CD4-positive, alpha-beta T cell (primary cell): ENCODE data around the gene IFNE. TPM values are rescaled to one million over a fixed set of nuclear protein-coding genes. Genes with fewer than 3 reads are reported as not detected.

Experiments
- ATAC-seq: fragments of 200-7000 bp; cut with Tn5 transposase; one replicate; pipeline ENCODE4 v1.10.0; 2022; ENCODE audit warnings: mild to moderate bottlenecking; ENCODE audit not compliant: poor library complexity
- CTCF ChIA-PET: fragments of 350-600 bp; sonication (Branson Sonifier 250); formaldehyde crosslinking; loops from one replicate; lab custom pipeline; 2021; ENCODE audit warnings: antibody characterized with exemption, inconsistent platforms; lab: Charles Lee
- POLR2A ChIA-PET: fragments of 350-600 bp; sonication (Branson Sonifier 250); formaldehyde crosslinking; loops from one replicate; lab custom pipeline; 2021; ENCODE audit warnings: antibody characterized with exemption, inconsistent platforms; lab: Charles Lee
- DNase-seq, 14 experiments: peaks; one replicate each; pipeline ENCODE4 v3.0.0-alpha.2; 2013 to 2020; ENCODE audit warnings: mixed read lengths in 2 of 14
- H3K27ac ChIP-seq, 2 donors: one replicate each; pipeline versions ENCODE4 v1.5.1 to v1.7.0; 2013; ENCODE audit warnings: low read length in 2 of 2, low read depth in 1 of 2, mild to moderate bottlenecking in 1 of 2
- H3K27me3 ChIP-seq, 2 experiments: 1 replicate in 1 of 2; 2 replicates in 1 of 2; pipeline versions ENCODE4 v1.6.1 to v1.7.0; 2013; ENCODE audit warnings: low read length in 2 of 2, control low read depth in 1 of 2, mild to moderate bottlenecking in 1 of 2, moderate library complexity in 1 of 2; ENCODE audit not compliant: insufficient read depth in 2 of 2, control insufficient read depth in 1 of 2
- H3K36me3 ChIP-seq: one replicate; pipeline ENCODE4 v1.6.1; 2013; ENCODE audit warnings: low read length, control low read depth; ENCODE audit not compliant: insufficient read depth
- H3K4me1 ChIP-seq: one replicate; pipeline ENCODE4 v1.6.1; 2013; ENCODE audit warnings: low read length, control low read depth; ENCODE audit not compliant: insufficient read depth
- H3K4me3 ChIP-seq: one replicate; pipeline ENCODE4 v1.5.1; 2013; ENCODE audit warnings: mild to moderate bottlenecking, low read length, moderate library complexity
- H3K9me3 ChIP-seq, 2 experiments: 1 replicate in 1 of 2; 2 replicates in 1 of 2; pipeline versions ENCODE4 v1.6.1 to v1.7.0; 2013; ENCODE audit warnings: low read length in 2 of 2, mild to moderate bottlenecking in 2 of 2, control low read depth in 1 of 2, moderate library complexity in 1 of 2; ENCODE audit not compliant: control insufficient read depth in 1 of 2, insufficient read depth in 1 of 2
- H3K27ac Mint-ChIP-seq: one replicate; pipeline ENCODE4 v1.8.0; 2020; ENCODE audit warnings: mixed read lengths
- H3K27me3 Mint-ChIP-seq: one replicate; pipeline ENCODE4 v1.8.0; 2021; ENCODE audit warnings: mixed read lengths
- H3K36me3 Mint-ChIP-seq: one replicate; pipeline ENCODE4 v1.8.0; 2021; ENCODE audit warnings: low read depth, mixed read lengths
- H3K4me1 Mint-ChIP-seq: one replicate; pipeline ENCODE4 v1.8.0; 2021; ENCODE audit warnings: low read depth, mixed read lengths
- H3K4me3 Mint-ChIP-seq: one replicate; pipeline ENCODE4 v1.8.0; 2020; ENCODE audit warnings: mild to moderate bottlenecking, mixed read lengths
- H3K9me3 Mint-ChIP-seq: one replicate; pipeline ENCODE4 v1.8.0; 2020; ENCODE audit warnings: mixed read lengths
- intact Hi-C, 2 experiments: fragments of 100-400 bp; cut with DNase I in 1 of 2; cut with micrococcal nuclease in 1 of 2; formaldehyde crosslinking; loops; one replicate each; pipeline versions ENCODE4 v1.15.1 to v1.9.0; 2023 to 2025; cut with DNase I, micrococcal nuclease
- total RNA-seq, 174 experiments: library from RNA in 2 of 174; stranded (reverse) in 2 of 174; gene quantifications; one replicate each; pipeline ENCODE4 v1.2.3 and lab custom pipeline; 2021 to 2026
- TF ChIP-seq, protein P1 (sequence below): fragments of 200-600 bp; IDR thresholded peaks from one replicate; pipeline ENCODE4 v1.8.0; 2022; ENCODE audit warnings: antibody characterized with exemption, mild to moderate bottlenecking

The IFNE gene
- total RNA-seq, 2 experiments from 2014 or later, result not detected

DNA sequence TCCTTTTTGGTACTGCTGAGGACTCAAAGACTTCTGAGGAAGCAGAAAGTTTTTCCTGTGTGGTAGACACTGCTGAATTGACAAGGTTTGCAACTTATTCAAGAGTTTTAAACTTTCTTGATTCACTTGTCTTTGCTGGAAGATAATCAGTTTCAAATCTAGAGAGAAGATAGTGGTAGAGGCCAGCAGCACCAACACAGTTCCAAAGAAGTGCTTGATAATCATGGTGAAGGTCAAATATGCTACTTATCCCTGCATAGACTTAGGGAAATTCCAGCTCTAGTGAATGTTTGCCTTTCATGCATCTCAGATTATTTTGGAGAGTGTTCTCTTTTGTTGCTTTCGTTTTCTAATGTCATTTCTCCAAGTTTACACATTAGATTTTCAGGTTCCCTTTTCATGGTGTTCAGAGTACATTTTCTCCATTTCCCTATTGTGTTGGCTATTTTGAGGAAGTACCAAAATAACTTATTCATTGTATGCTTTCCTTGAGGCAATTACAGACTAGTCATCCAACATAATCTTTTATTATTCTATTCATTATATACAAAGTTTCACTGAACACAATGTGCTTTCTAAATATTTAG, 550 bp downstream of the IFNE start:
- H3K36me3 ChIP-seq, result no peaks in the 10 kb centered on the region
- Mint-ChIP-seq H3K27me3 (no peaks in the 10 kb centered on the region), H3K4me1 (peaks cover 5% of the 10 kb centered on the region), H3K4me3 (no peak overlapping the region), H3K36me3 (no peaks in the 10 kb centered on the region), H3K27ac (no peak overlapping the region), H3K9me3 (no peaks in the 10 kb centered on the region)
- H3K27ac ChIP-seq, result no peak overlapping the region
- H3K9me3 ChIP-seq, result no peaks in the 10 kb centered on the region
- ATAC-seq, result no peak
- H3K4me1 ChIP-seq, result no peaks in the 10 kb centered on the region
- ChIA-PET POLR2A (no interaction called here), CTCF (interaction anchor here (1.6 kb wide), 1 partner anchor 10 kb away, joined by 3 read pairs; no protein-coding TSS in a partner anchor)
- intact Hi-C loops, result no loop called here
- H3K27me3 ChIP-seq, result no peaks in the 10 kb centered on the region
- DNase-seq, result peak in 1 of 14 experiments; percentile 9
- TF ChIP-seq, protein P1, sequence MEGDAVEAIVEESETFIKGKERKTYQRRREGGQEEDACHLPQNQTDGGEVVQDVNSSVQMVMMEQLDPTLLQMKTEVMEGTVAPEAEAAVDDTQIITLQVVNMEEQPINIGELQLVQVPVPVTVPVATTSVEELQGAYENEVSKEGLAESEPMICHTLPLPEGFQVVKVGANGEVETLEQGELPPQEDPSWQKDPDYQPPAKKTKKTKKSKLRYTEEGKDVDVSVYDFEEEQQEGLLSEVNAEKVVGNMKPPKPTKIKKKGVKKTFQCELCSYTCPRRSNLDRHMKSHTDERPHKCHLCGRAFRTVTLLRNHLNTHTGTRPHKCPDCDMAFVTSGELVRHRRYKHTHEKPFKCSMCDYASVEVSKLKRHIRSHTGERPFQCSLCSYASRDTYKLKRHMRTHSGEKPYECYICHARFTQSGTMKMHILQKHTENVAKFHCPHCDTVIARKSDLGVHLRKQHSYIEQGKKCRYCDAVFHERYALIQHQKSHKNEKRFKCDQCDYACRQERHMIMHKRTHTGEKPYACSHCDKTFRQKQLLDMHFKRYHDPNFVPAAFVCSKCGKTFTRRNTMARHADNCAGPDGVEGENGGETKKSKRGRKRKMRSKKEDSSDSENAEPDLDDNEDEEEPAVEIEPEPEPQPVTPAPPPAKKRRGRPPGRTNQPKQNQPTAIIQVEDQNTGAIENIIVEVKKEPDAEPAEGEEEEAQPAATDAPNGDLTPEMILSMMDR, result no peak
- H3K4me3 ChIP-seq, result no peak overlapping the region

DNA sequence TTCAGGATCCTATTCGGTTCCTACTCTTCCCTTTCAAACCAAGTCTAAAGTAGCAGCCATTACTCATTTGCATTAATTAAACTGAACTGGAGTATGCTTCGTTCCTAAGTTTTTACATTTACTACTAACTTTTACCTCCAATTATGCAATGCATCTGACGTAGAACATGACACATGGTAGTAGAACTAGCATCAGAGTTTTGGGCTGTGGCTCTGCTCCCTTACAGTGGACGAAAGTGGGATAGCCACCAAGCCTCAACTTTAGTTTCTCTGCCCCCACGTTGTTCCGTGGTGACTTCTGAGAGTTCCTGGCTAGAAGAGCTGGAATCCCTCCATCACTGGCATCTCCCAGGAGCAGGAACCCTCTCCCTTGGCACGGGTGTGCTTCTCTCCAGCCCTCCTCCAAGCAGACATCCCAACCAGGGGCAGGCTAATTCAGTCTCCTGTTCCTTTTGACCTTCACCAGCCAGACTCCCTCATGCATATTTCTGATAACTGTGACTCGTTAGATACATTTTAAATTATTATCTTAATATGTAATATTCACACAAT, 2.9 kb downstream of the IFNE start:
- no peaks in the 10 kb centered on the region for H3K36me3 Mint-ChIP-seq
- intact Hi-C loops, result no loop called here
- no peaks in the 10 kb centered on the region for H3K36me3 ChIP-seq
- H3K27me3 ChIP-seq, result no peaks in the 10 kb centered on the region
- POLR2A ChIA-PET, result no interaction called here
- CTCF ChIA-PET, result no interaction called here
- peaks cover 6% of the 10 kb centered on the region for H3K27me3 Mint-ChIP-seq
- H3K4me1 Mint-ChIP-seq, result peaks cover 5% of the 10 kb centered on the region
- DNase-seq (no peak), ATAC-seq (no peak)
- H3K4me3 Mint-ChIP-seq, result no peak overlapping the region
- H3K27ac Mint-ChIP-seq, result no peak overlapping the region
- TF ChIP-seq, protein P1, result no peak
- no peaks in the 10 kb centered on the region for H3K9me3 Mint-ChIP-seq
- no peaks in the 10 kb centered on the region for H3K4me1 ChIP-seq
- no peaks in the 10 kb centered on the region for H3K9me3 ChIP-seq
- no peak overlapping the region for H3K4me3 ChIP-seq
- no peak overlapping the region for H3K27ac ChIP-seq

DNA sequence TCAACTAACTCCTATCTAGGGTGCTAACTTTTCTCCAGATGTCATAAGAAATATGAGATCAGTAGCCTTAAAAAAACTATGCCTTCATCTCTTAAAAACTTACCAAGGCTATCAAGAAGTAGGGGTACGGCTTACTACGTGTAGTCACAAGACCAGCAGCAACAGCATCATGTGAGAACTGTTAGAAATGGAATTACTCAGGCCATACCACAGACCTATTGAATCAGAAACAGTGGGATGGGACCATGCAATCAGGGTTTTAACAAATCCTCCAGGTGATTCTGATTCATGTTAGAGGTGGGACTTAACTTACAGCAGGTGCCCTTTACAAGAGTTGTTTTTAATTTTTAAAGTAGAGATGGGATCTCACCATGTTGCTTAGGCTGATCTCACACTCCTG, 4.6 kb downstream of the IFNE start:
- TF ChIP-seq, protein P1, result no peak
- ATAC-seq, result no peak
- no peaks in the 10 kb centered on the region for H3K36me3 Mint-ChIP-seq

More for the DNA sequence above, 4.6 kb downstream of the IFNE start:
- intact Hi-C loops, result no loop called here
- Histone ChIP-seq H3K27me3 (no peaks in the 10 kb centered on the region), H3K4me3 (no peak overlapping the region), H3K9me3 (no peaks in the 10 kb centered on the region), H3K4me1 (no peaks in the 10 kb centered on the region), H3K27ac (no peak overlapping the region), H3K36me3 (no peaks in the 10 kb centered on the region)
- H3K4me3 Mint-ChIP-seq, result no peak overlapping the region
- H3K27me3 Mint-ChIP-seq, result peaks cover 6% of the 10 kb centered on the region
- no peaks in the 10 kb centered on the region for H3K9me3 Mint-ChIP-seq
- POLR2A ChIA-PET, result no interaction called here
- no peak overlapping the region for H3K27ac Mint-ChIP-seq
- DNase-seq, result no peak
- CTCF ChIA-PET, result no interaction called here
- H3K4me1 Mint-ChIP-seq, result peaks cover 5% of the 10 kb centered on the region
